Endothelial cell of umbilical vein (primary cell): ENCODE measurements around the gene PPP1R7. TPM values are rescaled to one million over a fixed set of nuclear protein-coding genes. Genes with fewer than 3 reads are reported as not detected.

Experiments
- BruUV-seq: library from RNA; stranded (reverse); fragments of 400-500 nt; replicated peaks from 2 replicates; lab custom pipeline; 2021; lab: Mats Ljungman, UMichigan
- CTCF ChIA-PET: fragments of 300-600, 350-600 bp; sonication (Branson Sonifier 250); formaldehyde crosslinking; loops from one replicate; lab custom pipeline; 2021; ENCODE audit warnings: antibody characterized with exemption, inconsistent platforms; lab: Charles Lee
- POLR2A ChIA-PET: fragments of 300-600, 350-600 bp; sonication (Branson Sonifier 250); formaldehyde crosslinking; loops from one replicate; lab custom pipeline; 2021; ENCODE audit warnings: antibody characterized with exemption, inconsistent platforms; lab: Charles Lee
- DNase-seq: peaks from one replicate; pipeline ENCODE4 v3.0.0-alpha.2; 2011; ENCODE audit warnings: low read depth, low spot score
- FAIRE-seq: peaks from 2 replicates; lab custom pipeline; 2011; peaks lifted over from hg19 to GRCh38; lab: Jason Lieb, UNC
- H2AFZ ChIP-seq: 2 replicates; pipeline ENCODE4 v1.6.0; 2012; ENCODE audit warnings: low read depth, low read length, control low read depth, inconsistent platforms
- H3K27ac ChIP-seq: 2 replicates; pipeline ENCODE4 v1.5.1; 2011; ENCODE audit warnings: low read depth, mild to moderate bottlenecking, control low read depth, low read length, moderate library complexity; ENCODE audit not compliant: insufficient read depth
- H3K27me3 ChIP-seq, 2 experiments: 2 replicates each; pipeline versions ENCODE4 v1.6.0 to v1.6.1; 2011; ENCODE audit warnings: low read length in 2 of 2, mixed read lengths in 1 of 2; ENCODE audit not compliant: control insufficient read depth in 2 of 2, insufficient read depth in 2 of 2
- H3K36me3 ChIP-seq, 2 experiments: 2 replicates in 1 of 2; 3 replicates in 1 of 2; pipeline ENCODE4 v1.5.1; 2011; ENCODE audit warnings: low read length in 2 of 2, mild to moderate bottlenecking in 1 of 2, moderate library complexity in 1 of 2; ENCODE audit not compliant: control insufficient read depth in 2 of 2, insufficient read depth in 2 of 2; ENCODE audit errors: extremely low read depth in 1 of 2
- H3K4me1 ChIP-seq: 3 replicates; pipeline ENCODE4 v1.5.1; 2011; ENCODE audit warnings: mild to moderate bottlenecking, low read length; ENCODE audit not compliant: control insufficient read depth, insufficient read depth; ENCODE audit errors: extremely low read depth
- H3K4me2 ChIP-seq: 2 replicates; pipeline ENCODE4 v1.6.1; 2011; ENCODE audit warnings: low read length, control low read depth, mixed read lengths; ENCODE audit not compliant: insufficient read depth
- H3K4me3 ChIP-seq, 3 experiments: fragments of 200-600 bp in 1 of 3; sonication (generic), shearing (Covaris generic) in 1 of 3; replicated peaks in 1 of 3; 2 replicates each; pipeline ENCODE4 v1.5.1; 2011 to 2016; ENCODE audit warnings: control low read depth in 3 of 3, low read length in 3 of 3, mild to moderate bottlenecking in 2 of 3, inconsistent platforms in 1 of 3, low read depth in 1 of 3, moderate library complexity in 1 of 3; ENCODE audit not compliant: insufficient read depth in 1 of 3
- H3K79me2 ChIP-seq: 2 replicates; pipeline ENCODE4 v1.6.0; 2012; ENCODE audit warnings: low read length, inconsistent platforms; ENCODE audit not compliant: control insufficient read depth, insufficient read depth
- H3K9ac ChIP-seq: replicated peaks from 2 replicates; pipeline ENCODE3; 2011; ENCODE audit warnings: low read length, control low read depth; ENCODE audit not compliant: insufficient read depth; ENCODE audit errors: extremely low read depth
- H3K9me1 ChIP-seq: replicated peaks from 3 replicates; pipeline ENCODE4 v1.6.0; 2011; ENCODE audit warnings: mild to moderate bottlenecking, low read length; ENCODE audit not compliant: control insufficient read depth, insufficient read depth; ENCODE audit errors: extremely low read depth
- H3K9me3 ChIP-seq: replicated peaks from 2 replicates; pipeline ENCODE4 v1.5.1; 2012; ENCODE audit warnings: low read length, inconsistent platforms; ENCODE audit not compliant: control insufficient read depth, insufficient read depth
- H4K20me1 ChIP-seq: replicated peaks from 2 replicates; pipeline ENCODE3; 2011; ENCODE audit warnings: mild to moderate bottlenecking, low read length; ENCODE audit not compliant: control insufficient read depth, insufficient read depth; ENCODE audit errors: extremely low read depth
- EZH2 ChIP-seq: IDR thresholded peaks from 2 replicates; pipeline ENCODE4 v1.6.1; 2012; ENCODE audit warnings: borderline replicate concordance, low read depth, mild to moderate bottlenecking, moderate library complexity, low read length, inconsistent platforms; ENCODE audit not compliant: severe bottlenecking
- FOS ChIP-seq: IDR thresholded peaks from 2 replicates; pipeline ENCODE4 v1.6.1; 2011; ENCODE audit warnings: mild to moderate bottlenecking, low read length, moderate library complexity, borderline replicate concordance; ENCODE audit not compliant: insufficient read depth
- GATA2 ChIP-seq: IDR thresholded peaks from 2 replicates; pipeline ENCODE4 v1.7.0; 2011; ENCODE audit warnings: low read depth, mild to moderate bottlenecking, moderate library complexity, mixed read lengths, low read length; ENCODE audit not compliant: insufficient read length, insufficient read depth
- JUN ChIP-seq: IDR thresholded peaks from 2 replicates; pipeline ENCODE4 v1.6.1; 2011; ENCODE audit warnings: borderline replicate concordance, low read depth; ENCODE audit not compliant: insufficient read length, insufficient read depth
- MYC ChIP-seq: IDR thresholded peaks from one replicate; pipeline ENCODE4 v1.6.1; 2011; ENCODE audit warnings: mild to moderate bottlenecking, low read depth, low read length
- POLR2A ChIP-seq: IDR thresholded peaks from 2 replicates; pipeline ENCODE4 v1.6.1; 2012; ENCODE audit warnings: low read depth, mild to moderate bottlenecking, control low read depth, low read length
- POLR2AphosphoS5 ChIP-seq: IDR thresholded peaks from 2 replicates; pipeline ENCODE4 v1.6.1; 2012; ENCODE audit warnings: low read depth, mild to moderate bottlenecking, control low read depth, low read length, moderate library complexity; ENCODE audit not compliant: insufficient read depth
- dilution Hi-C: fragments of 300-500 bp; cut with MboI; formaldehyde crosslinking; loops from one replicate; pipeline ENCODE4 v1.15.0; 2019; ENCODE audit warnings: low sequenced_read_pairs; ENCODE audit not compliant: extremely low pct_ligation_motif_present
- intact Hi-C: fragments of 100-400 bp; cut with micrococcal nuclease; formaldehyde crosslinking; loops from one replicate; pipeline ENCODE4 v1.10.0; 2022
- polyA plus RNA-seq, 4 experiments: library from polyadenylated mRNA; depleted of rRNA in 3 of 4; stranded (reverse) in 3 of 4; unstranded in 1 of 4; fragments of >200 nt; gene quantifications; 2 replicates each; pipeline versions ENCODE4 v1.2.1 to v1.2.3, GENCODE V29; 2011 to 2012; ENCODE audit warnings: missing spikeins in 1 of 4
- total RNA-seq: library from RNA; stranded (reverse); gene quantifications from 2 replicates; pipeline ENCODE4 v1.2.3, GENCODE V29; 2021
- TF ChIP-seq, protein P1 (sequence below), 2 donors: IDR thresholded peaks; 1 replicate in 1 of 2; 2 replicates in 1 of 2; pipeline ENCODE4 v1.5.1; 2011; ENCODE audit warnings: low read length in 2 of 2, mild to moderate bottlenecking in 2 of 2, moderate library complexity in 2 of 2, control low read depth in 1 of 2, inconsistent platforms in 1 of 2, low read depth in 1 of 2; ENCODE audit not compliant: insufficient read depth in 1 of 2; ENCODE audit errors: extremely low read depth in 1 of 2
- TF ChIP-seq, protein P2 (sequence below): IDR thresholded peaks from 2 replicates; pipeline ENCODE4 v1.6.1; 2011; ENCODE audit not compliant: insufficient read depth, insufficient read length

PPP1R7 gene
- total and polyA plus RNA-seq, 2 donors (not counting 3 experiments of a cell fraction or from before 2014, with no cell fraction given) = 30.3 to 60.8 TPM

DNA sequence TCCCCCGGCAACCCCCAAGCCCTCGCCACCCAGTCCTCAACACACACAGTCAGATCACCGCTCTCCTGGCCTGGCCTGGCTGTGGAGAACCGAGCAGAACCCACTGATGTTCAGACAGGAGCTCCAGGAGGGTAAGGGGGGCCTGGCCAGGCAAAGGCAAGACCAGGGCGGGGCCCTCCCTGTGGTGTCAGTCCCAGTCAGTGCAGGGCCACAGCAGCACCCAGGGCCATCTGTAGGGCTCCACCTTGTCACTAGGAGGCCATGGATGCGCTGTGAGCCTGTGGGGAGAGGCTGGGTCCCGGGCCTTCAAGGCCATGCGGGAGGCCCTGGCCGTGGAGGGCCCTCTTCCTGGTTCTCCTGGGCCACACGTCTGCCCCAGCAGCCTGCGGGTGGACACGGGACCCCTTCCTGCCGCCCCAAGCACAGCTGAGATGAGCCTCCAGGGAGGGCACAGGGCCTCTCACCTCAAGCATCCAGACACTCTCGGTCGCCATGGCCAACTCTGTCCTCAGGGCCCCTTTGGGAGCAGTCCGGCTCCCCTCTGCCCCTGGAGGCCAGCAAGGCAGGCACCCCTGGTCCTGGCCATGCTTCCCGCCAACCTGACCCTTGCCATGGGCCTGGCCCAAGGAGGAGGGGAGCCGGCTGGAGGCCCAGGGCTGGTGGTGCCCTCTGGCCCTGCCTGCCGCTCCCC, 40.2 kb downstream of the PPP1R7 start:
- Histone ChIP-seq H3K27ac (no peak overlapping the region), H3K9me1 (no peaks in the 10 kb centered on the region), H3K79me2 (no peaks in the 10 kb centered on the region), H3K9me3 (no peaks in the 10 kb centered on the region), H3K36me3 (no peaks in the 10 kb centered on the region), H3K9ac (no peak overlapping the region), H4K20me1 (no peaks in the 10 kb centered on the region), H2AFZ (no peak overlapping the region), H3K4me3 (no peak overlapping the region), H3K4me1 (no peaks in the 10 kb centered on the region), H3K4me2 (no peak overlapping the region), H3K27me3 (no peaks in the 10 kb centered on the region)
- no TSS peak for BruUV-seq
- ChIA-PET POLR2A (no interaction called here), CTCF (interaction anchor here (0.9 kb wide), 1 partner anchor 207 kb away, joined by 3 read pairs; no protein-coding TSS in a partner anchor)
- intact Hi-C loops (no loop called here), dilution Hi-C loops (no loop called here)
- no peak for TF ChIP-seq POLR2AphosphoS5
- no peak for TF ChIP-seq GATA2
- no peak for TF ChIP-seq EZH2
- TF ChIP-seq FOS = no peak
- TF ChIP-seq POLR2A = no peak
- no peak for TF ChIP-seq JUN
- TF ChIP-seq MYC = no peak
- TF ChIP-seq, protein P1, sequence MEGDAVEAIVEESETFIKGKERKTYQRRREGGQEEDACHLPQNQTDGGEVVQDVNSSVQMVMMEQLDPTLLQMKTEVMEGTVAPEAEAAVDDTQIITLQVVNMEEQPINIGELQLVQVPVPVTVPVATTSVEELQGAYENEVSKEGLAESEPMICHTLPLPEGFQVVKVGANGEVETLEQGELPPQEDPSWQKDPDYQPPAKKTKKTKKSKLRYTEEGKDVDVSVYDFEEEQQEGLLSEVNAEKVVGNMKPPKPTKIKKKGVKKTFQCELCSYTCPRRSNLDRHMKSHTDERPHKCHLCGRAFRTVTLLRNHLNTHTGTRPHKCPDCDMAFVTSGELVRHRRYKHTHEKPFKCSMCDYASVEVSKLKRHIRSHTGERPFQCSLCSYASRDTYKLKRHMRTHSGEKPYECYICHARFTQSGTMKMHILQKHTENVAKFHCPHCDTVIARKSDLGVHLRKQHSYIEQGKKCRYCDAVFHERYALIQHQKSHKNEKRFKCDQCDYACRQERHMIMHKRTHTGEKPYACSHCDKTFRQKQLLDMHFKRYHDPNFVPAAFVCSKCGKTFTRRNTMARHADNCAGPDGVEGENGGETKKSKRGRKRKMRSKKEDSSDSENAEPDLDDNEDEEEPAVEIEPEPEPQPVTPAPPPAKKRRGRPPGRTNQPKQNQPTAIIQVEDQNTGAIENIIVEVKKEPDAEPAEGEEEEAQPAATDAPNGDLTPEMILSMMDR (IDR thresholded peaks at IDR 0.05; ENCODE audit: extremely low read depth in 1 of 2, insufficient read depth in 1 of 2, low read depth in 1 of 2, low read length in 2 of 2) = no peak
- TF ChIP-seq, protein P2, sequence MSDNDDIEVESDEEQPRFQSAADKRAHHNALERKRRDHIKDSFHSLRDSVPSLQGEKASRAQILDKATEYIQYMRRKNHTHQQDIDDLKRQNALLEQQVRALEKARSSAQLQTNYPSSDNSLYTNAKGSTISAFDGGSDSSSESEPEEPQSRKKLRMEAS = no peak
- DNase-seq = no peak
- no peak for FAIRE-seq
